Naive thymus-derived CD4-positive, alpha-beta T cell (primary cell): ENCODE results near the gene MAMSTR. TPM values are rescaled to one million over a fixed set of nuclear protein-coding genes. Genes with fewer than 3 reads are reported as not detected.

ENCODE experiments used
- ATAC-seq: fragments of 150-1000 bp; cut with Tn5 transposase; 2 replicates; pipeline ENCODE4 v1.10.0; 2021; ENCODE audit warnings: mild to moderate bottlenecking, moderate library complexity
- CTCF ChIA-PET: fragments of 350-600 bp; sonication (Branson Sonifier 250); formaldehyde crosslinking; loops from one replicate; lab custom pipeline; 2021; ENCODE audit warnings: antibody characterized with exemption; lab: Charles Lee
- POLR2A ChIA-PET: fragments of 350-600 bp; sonication (Branson Sonifier 250); formaldehyde crosslinking; loops from one replicate; lab custom pipeline; 2021; ENCODE audit warnings: antibody characterized with exemption, inconsistent platforms; lab: Charles Lee
- DNase-seq, 9 donors: peaks; one replicate each; pipeline versions ENCODE4 v3.0.0 to v3.0.0-alpha.2; 2020 to 2022; ENCODE audit warnings: mixed read lengths in 1 of 9
- H3K27ac ChIP-seq: one replicate; pipeline ENCODE4 v1.7.0; 2013; ENCODE audit warnings: mild to moderate bottlenecking, low read depth, low read length, moderate library complexity
- H3K27me3 ChIP-seq, 2 donors: one replicate each; pipeline ENCODE4 v1.7.0; 2013; ENCODE audit warnings: low read length in 2 of 2, mild to moderate bottlenecking in 2 of 2, moderate library complexity in 2 of 2; ENCODE audit not compliant: control insufficient read depth in 2 of 2, insufficient read depth in 2 of 2
- H3K36me3 ChIP-seq, 3 experiments: 1 replicate in 2 of 3; 2 replicates in 1 of 3; pipeline ENCODE4 v1.7.0; 2013; ENCODE audit warnings: low read length in 3 of 3, mild to moderate bottlenecking in 3 of 3, moderate library complexity in 1 of 3; ENCODE audit not compliant: insufficient read depth in 3 of 3, control insufficient read depth in 2 of 3
- H3K4me1 ChIP-seq, 2 donors: one replicate each; pipeline ENCODE4 v1.7.0; 2013; ENCODE audit warnings: low read length in 2 of 2, mild to moderate bottlenecking in 2 of 2, moderate library complexity in 1 of 2; ENCODE audit not compliant: control insufficient read depth in 2 of 2, insufficient read depth in 2 of 2
- H3K4me3 ChIP-seq: 2 replicates; pipeline ENCODE4 v1.7.0; 2013; ENCODE audit warnings: mild to moderate bottlenecking, low read length
- H3K9me3 ChIP-seq, 3 experiments: 1 replicate in 2 of 3; 2 replicates in 1 of 3; pipeline ENCODE4 v1.7.0; 2013; ENCODE audit warnings: low read length in 3 of 3; ENCODE audit not compliant: control insufficient read depth in 2 of 3
- H3K27ac Mint-ChIP-seq, 9 donors: one replicate each; pipeline ENCODE4 v1.8.0; 2020 to 2022; ENCODE audit warnings: mixed read lengths in 9 of 9, mild to moderate bottlenecking in 8 of 9, moderate library complexity in 5 of 9, inconsistent platforms in 2 of 9
- H3K27me3 Mint-ChIP-seq, 5 donors: one replicate each; pipeline ENCODE4 v1.8.0; 2021 to 2022; ENCODE audit warnings: mixed read lengths in 5 of 5, mild to moderate bottlenecking in 1 of 5
- H3K36me3 Mint-ChIP-seq, 5 donors: one replicate each; pipeline ENCODE4 v1.8.0; 2020 to 2022; ENCODE audit warnings: mixed read lengths in 5 of 5, mild to moderate bottlenecking in 3 of 5, inconsistent platforms in 1 of 5
- H3K4me1 Mint-ChIP-seq, 7 donors: one replicate each; pipeline ENCODE4 v1.8.0; 2020 to 2022; ENCODE audit warnings: mixed read lengths in 7 of 7, mild to moderate bottlenecking in 3 of 7, inconsistent platforms in 1 of 7
- H3K4me3 Mint-ChIP-seq, 10 donors: one replicate each; pipeline ENCODE4 v1.8.0; 2020 to 2022; ENCODE audit warnings: mild to moderate bottlenecking in 10 of 10, mixed read lengths in 10 of 10, moderate library complexity in 6 of 10, inconsistent platforms in 2 of 10
- H3K9me3 Mint-ChIP-seq, 11 donors: one replicate each; pipeline ENCODE4 v1.8.0; 2020 to 2022; ENCODE audit warnings: mixed read lengths in 11 of 11, mild to moderate bottlenecking in 4 of 11, inconsistent platforms in 1 of 11, moderate library complexity in 1 of 11
- intact Hi-C, 2 donors: fragments of 100-400 bp; cut with micrococcal nuclease; formaldehyde crosslinking; loops; one replicate each; pipeline ENCODE4 v1.15.1; 2023
- polyA plus RNA-seq, 2 donors: library from polyadenylated mRNA; unstranded; fragments of 300-500 nt; fragmentation: Illumina TruSeq; gene quantifications; one replicate each; pipeline ENCODE4 v1.2.3, GENCODE V29; 2021
- total RNA-seq, 6 experiments: library from RNA in 5 of 6; stranded (reverse) in 5 of 6; gene quantifications; 1 replicate in 5 of 6; 2 replicates in 1 of 6; pipeline ENCODE4 v1.2.3 and lab custom pipeline; 2021 to 2026

MAMSTR gene
- total and polyA plus RNA-seq, 7 experiments from 2014 or later, result 0.25 to 2.1 (median 0.87) TPM

- CTCF ChIA-PET, result no interaction called here
- Mint-ChIP-seq H3K27me3 (no peaks in the 10 kb centered on the region), H3K9me3 (peaks cover 0 to 2% (median 0%) of the 10 kb centered on the region in 11 donors), H3K4me1 (peaks cover 13 to 28% (median 23%) of the 10 kb centered on the region in 7 donors), H3K36me3 (peaks cover 0 to 8% (median 0%) of the 10 kb centered on the region in 5 donors), H3K27ac (peak overlapping the region in 1 of 9 donors; percentile 88), H3K4me3 (peak overlapping the region in 7 of 10 donors; percentile 21 to 88 (median 47))
- ATAC-seq (no peak), DNase-seq (no peak)
- POLR2A ChIA-PET, result interaction anchor here (3.8 kb wide), 1 partner anchor 10 kb away, joined by 21 read pairs; no protein-coding TSS in a partner anchor
- H3K4me1 ChIP-seq, result peaks cover 11 to 12% of the 10 kb centered on the region in 2 donors
- H3K27ac ChIP-seq, result no peak overlapping the region
- H3K9me3 ChIP-seq, result no peaks in the 10 kb centered on the region
- intact Hi-C loops, result loop anchor here (2.0 kb wide), 2 partner anchors 223 to 247 kb away; partner anchors contain the start of gene CYTH2 (in 1 of the 2)
- H3K36me3 ChIP-seq, result peaks cover 0 to 4% (median 0%) of the 10 kb centered on the region in 3 experiments
- no peak overlapping the region for H3K4me3 ChIP-seq
- H3K27me3 ChIP-seq, result no peaks in the 10 kb centered on the region
These were observed 3.8 kb downstream of the MAMSTR start for GRCh38 chr19:48715681-48716171.

DNA sequence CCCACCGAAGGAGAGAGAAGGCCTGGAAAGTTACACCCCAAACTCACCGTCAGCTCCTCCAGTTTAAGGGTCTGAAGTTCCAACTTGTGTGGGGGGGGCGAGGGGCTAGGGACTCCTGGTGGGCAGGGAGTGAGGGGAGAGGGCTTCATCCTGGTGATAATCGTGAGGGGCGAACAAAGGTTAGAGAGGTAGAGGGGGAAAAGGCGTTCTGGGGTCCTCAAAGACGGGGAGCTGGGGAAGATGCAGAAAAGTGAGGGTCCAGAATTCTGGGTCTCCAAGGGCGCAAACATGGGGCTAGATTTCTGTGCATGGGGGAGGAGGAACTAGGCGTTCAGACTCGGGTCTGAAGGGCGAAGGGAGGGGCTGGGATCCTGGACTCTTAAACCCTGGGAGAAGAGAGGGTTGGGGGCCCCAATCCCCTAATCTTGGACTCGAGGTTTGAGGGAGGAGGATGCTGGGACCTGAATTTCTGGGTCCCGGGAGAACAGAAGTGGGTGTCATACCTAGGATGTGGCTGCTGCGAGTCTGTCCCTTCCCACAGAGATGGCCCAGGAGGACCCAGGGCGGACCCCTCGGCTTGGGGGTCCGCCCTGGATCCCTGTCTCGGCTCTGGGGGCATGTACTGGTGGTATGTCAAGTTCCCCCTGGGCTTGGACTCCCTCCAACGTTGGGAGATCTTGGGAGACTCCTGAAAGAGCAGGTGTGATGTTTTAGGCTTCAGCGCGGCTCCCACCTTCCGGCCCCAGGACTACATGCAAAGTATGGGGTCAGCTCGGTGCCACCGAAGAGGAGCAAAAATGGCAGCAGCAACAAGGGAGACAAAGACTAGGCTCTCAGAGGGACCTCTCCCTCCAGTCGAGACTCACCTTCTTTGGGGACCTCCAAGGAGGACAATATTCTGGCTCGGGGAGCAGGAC is 4.5 kb downstream of the MAMSTR start:
- no peaks in the 10 kb centered on the region for H3K27me3 Mint-ChIP-seq
- Histone ChIP-seq H3K4me1 (peaks cover 11 to 12% of the 10 kb centered on the region in 2 donors), H3K4me3 (peak overlapping the region; percentile 95), H3K27me3 (no peaks in the 10 kb centered on the region), H3K9me3 (no peaks in the 10 kb centered on the region), H3K27ac (peak overlapping the region; percentile 79), H3K36me3 (peaks cover 0 to 4% (median 0%) of the 10 kb centered on the region in 3 experiments)
- no peak for DNase-seq
- intact Hi-C loops, result loop anchor here (1.0 to 5.0 kb wide), 13 partner anchors 10 to 370 kb away; partner anchors contain the start of genes DBP (in 2 of the 2), GYS1 (in 2 of the 2), RUVBL2 (in 2 of the 2) and CA11 (in 1 of the 2)
- peaks cover 9 to 24% (median 20%) of the 10 kb centered on the region in 7 donors for H3K4me1 Mint-ChIP-seq
- H3K4me3 Mint-ChIP-seq, result peak overlapping the region; percentile 75 to 91 (median 86)
- peaks cover 0 to 2% (median 0%) of the 10 kb centered on the region in 11 donors for H3K9me3 Mint-ChIP-seq
- H3K27ac Mint-ChIP-seq, result peak overlapping the region in 8 of 9 donors; percentile 26 to 87 (median 70)
- peaks cover 0 to 8% (median 0%) of the 10 kb centered on the region in 5 donors for H3K36me3 Mint-ChIP-seq
- ChIA-PET CTCF (interaction anchor here (1.0 kb wide), 1 partner anchor 24 kb away, joined by 3 read pairs; no protein-coding TSS in a partner anchor), POLR2A (interaction anchor here (0.9 to 3.8 kb wide), 6 partner anchors 10 to 251 kb away, joined by 3 to 21 read pairs (median 3); partner anchors contain the start of genes CA11, RPL18 and SPHK2)
- no peak for ATAC-seq

DNA sequence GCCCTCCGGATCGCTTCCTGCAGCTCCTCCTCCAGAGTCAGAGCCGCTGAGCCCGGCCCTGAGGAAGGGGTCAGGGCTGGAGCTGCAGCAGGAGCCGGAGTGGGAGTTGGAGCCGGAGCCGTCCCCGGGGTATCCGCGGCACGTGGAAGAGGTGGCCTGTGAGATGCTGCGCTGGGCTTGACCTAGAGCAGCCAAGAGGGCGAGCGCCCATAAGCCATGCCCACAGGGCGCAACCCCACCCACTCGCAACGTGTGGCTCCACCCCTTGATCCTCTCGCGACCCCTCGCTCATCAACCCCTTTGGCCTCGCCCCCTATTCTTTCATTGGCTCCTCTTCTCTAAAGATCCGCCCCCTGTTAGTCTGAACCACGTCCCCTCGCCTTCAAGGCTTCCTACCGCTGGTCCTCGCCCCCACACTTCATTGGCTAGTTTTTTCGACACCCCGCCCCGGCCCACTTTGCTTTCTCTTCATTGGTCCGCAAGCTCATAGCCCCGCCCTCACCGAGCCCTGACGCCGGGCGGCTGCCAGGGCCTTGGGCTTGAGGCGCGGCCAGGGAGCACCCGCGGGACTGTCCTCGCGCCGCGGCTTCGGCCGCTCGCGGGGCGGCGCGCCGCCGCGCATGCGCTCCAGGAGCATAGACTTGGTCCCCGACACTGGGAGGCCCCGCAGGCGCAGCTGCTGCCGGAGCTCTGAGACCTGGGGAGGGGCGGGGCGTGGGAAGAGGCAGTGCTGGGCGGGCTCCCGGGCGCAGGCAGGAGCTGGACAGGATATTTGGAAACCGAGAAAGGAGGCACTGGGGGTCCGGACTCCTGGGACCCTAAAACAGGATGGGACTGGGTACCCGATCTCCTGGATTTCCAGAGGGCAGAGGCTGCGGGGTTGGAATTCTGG is 5.4 kb downstream of the MAMSTR start:
- H3K36me3 ChIP-seq, result peaks cover 0 to 4% (median 0%) of the 10 kb centered on the region in 3 experiments
- H3K9me3 ChIP-seq, result no peaks in the 10 kb centered on the region
- ChIA-PET CTCF (interaction anchor here (1.0 to 2.0 kb wide), 2 partner anchors 25 to 69 kb away, joined by 3 to 5 read pairs; partner anchors contain the start of gene CA11), POLR2A (interaction anchor here (0.6 to 3.8 kb wide), 8 partner anchors 11 to 251 kb away, joined by 3 to 21 read pairs (median 3); partner anchors contain the start of genes CA11, RPL18 and SPHK2)
- Mint-ChIP-seq H3K36me3 (peaks cover 0 to 11% (median 0%) of the 10 kb centered on the region in 5 donors), H3K9me3 (peaks cover 0 to 2% (median 0%) of the 10 kb centered on the region in 11 donors), H3K27me3 (no peaks in the 10 kb centered on the region), H3K4me1 (peaks cover 9 to 24% (median 20%) of the 10 kb centered on the region in 7 donors), H3K27ac (peak overlapping the region; percentile 16 to 90 (median 81)), H3K4me3 (peak overlapping the region; percentile 82 to 92 (median 88))
- ATAC-seq, result peak; percentile 96
- DNase-seq, result peak; percentile 92 to 97 (median 97)
- H3K4me1 ChIP-seq, result peaks cover 11 to 12% of the 10 kb centered on the region in 2 donors
- H3K4me3 ChIP-seq, result peak overlapping the region; percentile 95
- no peaks in the 10 kb centered on the region for H3K27me3 ChIP-seq
- H3K27ac ChIP-seq, result peak overlapping the region; percentile 79
- intact Hi-C loops, result loop anchor here (1.0 to 5.0 kb wide), 13 partner anchors 11 to 371 kb away; partner anchors contain the start of genes DBP (in 2 of the 2), GYS1 (in 2 of the 2), RUVBL2 (in 2 of the 2) and CA11 (in 1 of the 2)

DNA sequence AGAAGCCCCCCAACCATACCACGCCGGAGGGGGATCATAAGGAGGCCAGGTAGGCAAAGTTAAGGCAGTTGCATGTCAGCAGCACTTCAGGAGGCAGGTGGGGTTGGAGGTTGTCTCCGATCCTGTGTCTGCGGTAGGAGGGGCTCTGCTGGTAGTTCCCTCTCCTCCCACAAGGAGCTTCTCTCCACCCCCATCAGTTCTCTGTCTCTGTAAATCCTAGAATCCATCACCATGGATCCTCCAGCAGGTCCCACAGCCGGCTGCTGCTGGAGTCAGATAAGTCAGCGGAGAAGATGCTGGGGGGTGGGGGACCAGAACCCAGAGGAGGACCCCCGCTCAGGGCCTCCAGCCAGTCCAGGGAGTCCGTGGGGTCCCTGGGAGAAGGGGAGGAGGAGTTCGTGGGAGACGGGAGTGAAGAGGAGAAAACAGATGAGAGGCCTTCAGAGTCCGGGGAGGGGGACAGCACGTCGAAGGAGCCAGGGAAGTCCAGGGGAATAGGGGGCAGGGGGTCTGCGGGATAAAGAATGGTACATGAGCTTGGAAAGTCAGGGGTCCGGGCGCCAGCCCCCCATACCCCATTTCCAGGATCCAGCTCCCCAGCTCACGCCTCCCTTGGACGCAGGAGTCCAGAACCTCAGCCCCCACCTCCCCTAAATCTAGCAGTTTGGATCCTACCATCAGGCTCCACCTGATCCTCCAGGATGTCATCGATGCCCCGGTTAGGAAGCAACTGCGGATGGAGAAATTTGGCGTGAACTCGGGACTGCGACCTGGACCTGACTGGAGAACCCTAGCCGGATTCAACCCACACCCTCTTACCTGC is 6.3 kb downstream of the MAMSTR start:
- Histone ChIP-seq H3K27ac (peak overlapping the region; percentile 79), H3K4me3 (peak overlapping the region; percentile 95), H3K27me3 (no peaks in the 10 kb centered on the region), H3K9me3 (no peaks in the 10 kb centered on the region), H3K36me3 (peaks cover 0 to 4% (median 0%) of the 10 kb centered on the region in 3 experiments), H3K4me1 (peaks cover 11 to 12% of the 10 kb centered on the region in 2 donors)
- H3K27ac Mint-ChIP-seq, result peak overlapping the region in 7 of 9 donors; percentile 16 to 89 (median 69)
- intact Hi-C loops, result loop anchor here in 1 of 2 donors (5.0 kb wide), 1 partner anchor 201 kb away; the partner anchor contains the start of gene LMTK3
- peaks cover 9 to 24% (median 21%) of the 10 kb centered on the region in 7 donors for H3K4me1 Mint-ChIP-seq
- ATAC-seq (no peak), DNase-seq (peak in 1 of 9 donors; percentile 15)
- peak overlapping the region; percentile 82 to 92 (median 88) for H3K4me3 Mint-ChIP-seq
- peaks cover 0 to 11% (median 5%) of the 10 kb centered on the region in 5 donors for H3K36me3 Mint-ChIP-seq
- H3K27me3 Mint-ChIP-seq, result no peaks in the 10 kb centered on the region
- H3K9me3 Mint-ChIP-seq, result peaks cover 0 to 2% (median 0%) of the 10 kb centered on the region in 11 donors
- CTCF ChIA-PET, result interaction anchor here (0.7 to 2.0 kb wide), 3 partner anchors 34 to 267 kb away, joined by 3 to 5 read pairs (median 3); partner anchors contain the start of gene CA11
- POLR2A ChIA-PET, result interaction anchor here (0.6 to 3.8 kb wide), 7 partner anchors 12 to 252 kb away, joined by 3 to 21 read pairs (median 3); partner anchors contain the start of genes CA11, RPL18 and SPHK2
